DND-41 (cell line): ENCODE data around the gene GADD45G.

Experiments used
- ATAC-seq: fragments of 200-7000 bp; cut with Tn5 transposase; 3 replicates; pipeline ENCODE4 v1.9.1; 2021; ENCODE audit warnings: low read depth; ENCODE audit not compliant: insufficient read depth
- DNase-seq: peaks from one replicate; pipeline ENCODE4 v3.0.0-alpha.2; 2020
- H2AFZ ChIP-seq: 2 replicates; pipeline ENCODE4 v1.6.0; 2012; ENCODE audit warnings: low read depth, low read length
- H3K27ac ChIP-seq: 2 replicates; pipeline ENCODE4 v1.5.1; 2012; ENCODE audit warnings: low read length, inconsistent platforms
- H3K27me3 ChIP-seq: fragments of 200-600 bp; sonication (generic); 2 replicates; pipeline ENCODE4 v1.6.0; 2012; ENCODE audit warnings: low read length, mild to moderate bottlenecking, inconsistent platforms; ENCODE audit not compliant: insufficient read depth, poor library complexity
- H3K36me3 ChIP-seq: 2 replicates; pipeline ENCODE4 v1.5.1; 2012; ENCODE audit warnings: low read length, inconsistent platforms; ENCODE audit not compliant: insufficient read depth
- H3K4me1 ChIP-seq: 2 replicates; pipeline ENCODE4 v1.5.1; 2012; ENCODE audit warnings: mild to moderate bottlenecking, low read length; ENCODE audit not compliant: insufficient read depth
- H3K4me2 ChIP-seq: 2 replicates; pipeline ENCODE4 v1.6.0; 2012; ENCODE audit warnings: mild to moderate bottlenecking, moderate library complexity, low read length, inconsistent platforms; ENCODE audit not compliant: insufficient read depth
- H3K4me3 ChIP-seq, 2 experiments: fragments of 200-600 bp in 1 of 2; shearing (Covaris generic) in 1 of 2; 2 replicates each; pipeline ENCODE4 v1.5.1; 2012 to 2016; ENCODE audit warnings: inconsistent platforms in 2 of 2, low read length in 2 of 2, mild to moderate bottlenecking in 2 of 2, low read depth in 1 of 2, moderate library complexity in 1 of 2
- H3K79me2 ChIP-seq: 2 replicates; pipeline ENCODE4 v1.6.0; 2012; ENCODE audit warnings: low read length, inconsistent platforms; ENCODE audit not compliant: insufficient read depth
- H3K9ac ChIP-seq: 2 replicates; pipeline ENCODE4 v1.6.0; 2012; ENCODE audit warnings: low read depth, mild to moderate bottlenecking, inconsistent platforms, low read length, moderate library complexity
- H3K9me3 ChIP-seq: 2 replicates; pipeline ENCODE4 v1.5.1; 2012; ENCODE audit warnings: low read length, moderate library complexity, mild to moderate bottlenecking, inconsistent platforms; ENCODE audit not compliant: insufficient read depth, severe bottlenecking
- H4K20me1 ChIP-seq: 2 replicates; pipeline ENCODE4 v1.6.0; 2012; ENCODE audit warnings: low read length; ENCODE audit not compliant: insufficient read depth
- EZH2 ChIP-seq: IDR thresholded peaks from 3 replicates; pipeline ENCODE4 v1.6.1; 2012; ENCODE audit warnings: borderline replicate concordance, low read depth, mild to moderate bottlenecking, moderate library complexity, low read length, inconsistent platforms; ENCODE audit not compliant: severe bottlenecking
- TF ChIP-seq, protein P1 (sequence below): IDR thresholded peaks from 2 replicates; pipeline ENCODE4 v1.5.1; 2012; ENCODE audit warnings: borderline replicate concordance, low read length, moderate library complexity, mild to moderate bottlenecking; ENCODE audit not compliant: poor library complexity, severe bottlenecking; ENCODE audit errors: extremely low read depth

GADD45G gene

DNA sequence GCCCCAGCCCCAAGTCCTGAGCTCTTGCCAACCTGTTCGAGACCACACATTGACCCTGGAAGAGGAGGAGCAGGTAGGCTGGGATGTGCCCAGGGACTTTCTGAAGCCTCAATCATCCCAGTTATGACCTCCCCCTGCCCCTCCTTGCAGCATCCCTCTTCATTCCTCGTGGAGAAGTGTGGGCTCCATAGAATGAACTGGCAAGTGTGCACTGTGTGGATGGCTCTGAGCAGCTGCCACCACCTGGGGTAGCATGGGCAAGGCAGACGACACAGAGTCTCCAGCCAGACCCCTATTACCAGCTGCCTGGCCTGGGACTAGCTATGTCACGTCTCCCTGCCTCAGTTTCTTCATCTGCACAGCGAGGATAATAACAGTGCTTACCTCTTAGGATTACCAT lies 33.5 kb downstream of the GADD45G start:
- ATAC-seq (no peak), DNase-seq (no peak)
- H3K9me3 ChIP-seq: no peaks in the 10 kb centered on the region
- no peaks in the 10 kb centered on the region for H3K27me3 ChIP-seq
- no peaks in the 10 kb centered on the region for H3K36me3 ChIP-seq
- no peak overlapping the region for H3K27ac ChIP-seq
- no peak for TF ChIP-seq EZH2
- TF ChIP-seq, protein P1, sequence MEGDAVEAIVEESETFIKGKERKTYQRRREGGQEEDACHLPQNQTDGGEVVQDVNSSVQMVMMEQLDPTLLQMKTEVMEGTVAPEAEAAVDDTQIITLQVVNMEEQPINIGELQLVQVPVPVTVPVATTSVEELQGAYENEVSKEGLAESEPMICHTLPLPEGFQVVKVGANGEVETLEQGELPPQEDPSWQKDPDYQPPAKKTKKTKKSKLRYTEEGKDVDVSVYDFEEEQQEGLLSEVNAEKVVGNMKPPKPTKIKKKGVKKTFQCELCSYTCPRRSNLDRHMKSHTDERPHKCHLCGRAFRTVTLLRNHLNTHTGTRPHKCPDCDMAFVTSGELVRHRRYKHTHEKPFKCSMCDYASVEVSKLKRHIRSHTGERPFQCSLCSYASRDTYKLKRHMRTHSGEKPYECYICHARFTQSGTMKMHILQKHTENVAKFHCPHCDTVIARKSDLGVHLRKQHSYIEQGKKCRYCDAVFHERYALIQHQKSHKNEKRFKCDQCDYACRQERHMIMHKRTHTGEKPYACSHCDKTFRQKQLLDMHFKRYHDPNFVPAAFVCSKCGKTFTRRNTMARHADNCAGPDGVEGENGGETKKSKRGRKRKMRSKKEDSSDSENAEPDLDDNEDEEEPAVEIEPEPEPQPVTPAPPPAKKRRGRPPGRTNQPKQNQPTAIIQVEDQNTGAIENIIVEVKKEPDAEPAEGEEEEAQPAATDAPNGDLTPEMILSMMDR: no peak
- H3K79me2 ChIP-seq: no peaks in the 10 kb centered on the region
- no peak overlapping the region for H3K4me2 ChIP-seq
- H3K4me1 ChIP-seq: no peaks in the 10 kb centered on the region
- H4K20me1 ChIP-seq: no peaks in the 10 kb centered on the region
- no peak overlapping the region for H2AFZ ChIP-seq
- no peak overlapping the region for H3K9ac ChIP-seq
- no peak overlapping the region for H3K4me3 ChIP-seq

DNA sequence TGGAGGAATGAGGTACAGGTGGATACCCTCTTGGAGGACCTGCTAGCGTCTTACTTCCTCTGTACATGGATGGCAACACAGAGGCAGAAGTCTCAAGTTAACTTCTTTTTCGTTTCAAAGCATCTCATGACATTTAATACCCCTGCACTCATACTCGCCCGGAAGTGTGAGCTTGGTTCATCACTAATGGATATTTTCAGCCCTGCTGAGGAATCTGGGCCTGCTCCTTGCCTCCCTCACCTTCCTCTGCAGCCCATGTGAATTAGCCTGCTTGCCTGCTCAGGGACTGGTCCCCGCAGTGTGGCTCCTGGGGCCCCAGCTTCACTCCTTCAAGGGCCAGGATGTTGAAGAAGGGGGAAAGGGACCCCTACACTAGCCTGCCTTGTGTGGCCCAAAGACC lies 34.1 kb downstream of the GADD45G start:
- H3K9me3 ChIP-seq: no peaks in the 10 kb centered on the region

DNA sequence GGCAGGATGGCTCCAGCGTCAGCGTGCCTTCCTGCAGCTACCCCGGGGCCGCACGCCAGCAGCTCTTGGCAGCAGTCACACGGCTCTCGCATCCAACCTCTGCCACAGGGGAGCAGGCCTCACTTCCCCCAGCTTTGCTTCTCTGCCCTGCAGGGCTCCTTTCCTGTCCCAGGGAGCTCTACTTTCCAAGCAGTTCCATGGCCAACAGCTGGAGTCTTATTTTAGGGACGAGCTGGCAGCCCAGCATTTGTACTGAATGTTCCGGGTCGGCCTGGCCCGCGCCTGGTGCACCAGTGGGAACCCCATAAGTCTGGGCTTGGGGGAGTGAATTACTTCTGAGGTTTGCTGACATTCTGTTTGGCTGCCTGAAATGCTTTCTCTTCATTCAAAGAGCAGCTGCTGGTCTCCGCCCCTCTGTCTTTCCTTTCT lies 34.6 kb downstream of the GADD45G start:
- no peaks in the 10 kb centered on the region for H4K20me1 ChIP-seq
- DNase-seq: no peak
- H3K4me2 ChIP-seq: no peak overlapping the region
- ATAC-seq: no peak
- no peaks in the 10 kb centered on the region for H3K4me1 ChIP-seq
- no peak overlapping the region for H3K27ac ChIP-seq
- no peak for TF ChIP-seq EZH2
- TF ChIP-seq, protein P1: no peak
- no peak overlapping the region; the same call in 1 of the 2 replicates for H2AFZ ChIP-seq
- no peak overlapping the region for H3K9ac ChIP-seq
- H3K79me2 ChIP-seq: no peaks in the 10 kb centered on the region
- no peaks in the 10 kb centered on the region for H3K36me3 ChIP-seq
- no peaks in the 10 kb centered on the region for H3K27me3 ChIP-seq
- no peaks in the 10 kb centered on the region for H3K9me3 ChIP-seq
- H3K4me3 ChIP-seq: no peak overlapping the region

More for the DNA sequence above, 34.1 kb downstream of the GADD45G start:
- Histone ChIP-seq H3K79me2 (no peaks in the 10 kb centered on the region), H3K4me1 (no peaks in the 10 kb centered on the region), H3K9ac (no peak overlapping the region), H3K36me3 (no peaks in the 10 kb centered on the region), H4K20me1 (no peaks in the 10 kb centered on the region), H3K4me3 (no peak overlapping the region), H3K27me3 (no peaks in the 10 kb centered on the region), H3K27ac (no peak overlapping the region), H3K4me2 (no peak overlapping the region), H2AFZ (no peak overlapping the region)
- TF ChIP-seq, protein P1: no peak
- no peak for TF ChIP-seq EZH2
- ATAC-seq (no peak), DNase-seq (no peak)

DNA sequence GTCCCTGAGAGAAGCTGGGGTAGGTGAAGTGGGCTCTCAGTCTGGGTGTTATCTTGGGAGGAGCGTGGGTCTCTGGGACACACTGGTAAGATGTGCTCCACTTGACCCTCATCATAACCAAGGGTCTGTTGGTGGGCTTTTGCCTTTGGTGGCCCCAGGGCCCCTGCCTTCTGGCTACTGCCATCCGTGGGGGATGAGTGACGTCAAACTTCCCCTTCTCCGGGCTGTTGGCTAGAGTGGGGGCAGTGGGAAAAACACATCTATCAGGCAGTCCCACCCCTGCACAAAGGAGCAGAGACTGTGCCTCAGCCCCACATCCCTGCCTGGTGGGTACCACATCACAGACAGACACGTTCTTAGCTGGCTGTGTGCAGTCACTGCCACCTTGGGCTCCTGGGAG lies 35.1 kb downstream of the GADD45G start:
- Histone ChIP-seq H3K4me1 (no peaks in the 10 kb centered on the region), H3K4me2 (no peak overlapping the region), H3K79me2 (no peaks in the 10 kb centered on the region), H3K36me3 (no peaks in the 10 kb centered on the region), H3K4me3 (no peak overlapping the region), H2AFZ (no peak overlapping the region), H3K27ac (no peak overlapping the region), H3K9me3 (no peaks in the 10 kb centered on the region), H3K27me3 (no peaks in the 10 kb centered on the region), H3K9ac (no peak overlapping the region), H4K20me1 (no peaks in the 10 kb centered on the region)
- DNase-seq (no peak), ATAC-seq (no peak)
- no peak for TF ChIP-seq EZH2
- TF ChIP-seq, protein P1: no peak
